ENCODE results near the gene MARK3. TPM values are rescaled to one million over a fixed set of nuclear protein-coding genes. Genes with fewer than 3 reads are reported as not detected.

Gene MARK3
- total RNA-seq, 1 experiment from 2014 or later = 72.5 TPM

GRCh38 chr14:103476065-103476464 lies 90.8 kb downstream of the MARK3 start (continued):
- no peak for TF ChIP-seq REST (IDR thresholded peaks at IDR 0.05; ENCODE audit: low read depth)
- TF ChIP-seq ATF3 (IDR thresholded peaks at IDR 0.05) = no peak
- no peak for TF ChIP-seq SIN3A (IDR thresholded peaks at IDR 0.05; ENCODE audit: low read depth)
- TF ChIP-seq TCF7L2 (IDR thresholded peaks at IDR 0.05; ENCODE audit: borderline replicate concordance, extremely low read depth, insufficient read depth, insufficient read length) = no peak
- no peak for TF ChIP-seq EZH2phosphoT487 (IDR thresholded peaks at IDR 0.05; ENCODE audit: borderline replicate concordance)
- no peak for TF ChIP-seq EZH2 (IDR thresholded peaks at IDR 0.05)

GRCh38 chr14:103476631-103477030 lies 91.4 kb downstream of the MARK3 start:
- RAD21 ChIA-PET (ENCODE audit: low non-redundant PET in 1 of 2, low total read pairs in 2 of 2, uncharacterized antibody in 2 of 2, unreplicated experiment in 2 of 2) = no interaction called here
- CTCF ChIA-PET = no interaction called here

More at GRCh38 chr14:103476631-103477030, 91.4 kb downstream of the MARK3 start:
- H3K27me3 ChIP-seq (ENCODE audit: insufficient read depth, low read length) = no peaks in the 10 kb centered on the region
- intact Hi-C loops (cut with micrococcal nuclease) = no loop called here
- H3K4me2 ChIP-seq (ENCODE audit: low read length) = no peak overlapping the region
- no TSS peak for BruUV-seq (replicated peaks)
- H3K4me1 ChIP-seq (ENCODE audit: control insufficient read depth in 1 of 2, insufficient read depth in 2 of 2, low read length in 2 of 2) = peaks cover 0 to 6% of the 10 kb centered on the region in 2 experiments; a peak in 1 of 4 replicates
- no peak overlapping the region for H3K4me3 ChIP-seq (replicated peaks in 1 of 2; ENCODE audit: low read depth in 1 of 2, low read length in 2 of 2)
- no peaks in the 10 kb centered on the region for H3K79me2 ChIP-seq (ENCODE audit: insufficient read depth, low read length)
- no peak for DNase-seq (ENCODE audit: low read depth, low spot score)
- TF ChIP-seq REST (IDR thresholded peaks at IDR 0.05; ENCODE audit: low read depth) = no peak
- TF ChIP-seq ZFX (IDR thresholded peaks at IDR 0.05) = no peak
- no peak for TF ChIP-seq POLR2A (IDR thresholded peaks at IDR 0.05; ENCODE audit: borderline replicate concordance, extremely low read depth, insufficient read depth, insufficient read length)
- no peak overlapping the region for H3K27ac ChIP-seq (ENCODE audit: low read depth, low read length)
- H3K36me3 ChIP-seq (ENCODE audit: control insufficient read depth in 1 of 2, insufficient read depth in 2 of 2, low read length in 2 of 2) = peaks cover 43 to 45% of the 10 kb centered on the region in 2 experiments
- H3K9ac ChIP-seq (ENCODE audit: low read length) = no peak overlapping the region
- POLR2A ChIA-PET = no interaction called here
- no peaks in the 10 kb centered on the region for H3K9me3 ChIP-seq (ENCODE audit: control insufficient read depth in 1 of 2, insufficient read depth in 1 of 2, low read depth in 1 of 2, low read length in 2 of 2)
- H3K9me2 ChIP-seq (ENCODE audit: insufficient read depth) = no peaks in the 10 kb centered on the region
- no peaks in the 10 kb centered on the region for H4K20me1 ChIP-seq (ENCODE audit: insufficient read depth)
- no peak overlapping the region for H2AFZ ChIP-seq (ENCODE audit: low read depth, low read length, poor library complexity, severe bottlenecking)
- no peak for ATAC-seq
